GM21515 (cell line): ENCODE data around the gene CATSPERB.
"Not testable (repeated sequence)": the region's sequence is repeated elsewhere in the genome, so short reads cannot be mapped to it uniquely, and the experiment has no call there.

Experiments
- ATAC-seq: cut with Tn5 transposase; IDR thresholded peaks from one replicate; pipeline ENCODE4 v1.9.1; 2021; ENCODE audit not compliant: unreplicated experiment

The CATSPERB gene

GRCh38 chr14:91674911-91675310, 57.0 kb downstream of the CATSPERB start:
- no peak for ATAC-seq

GRCh38 chr14:91669867-91670266, 62.0 kb downstream of the CATSPERB start:
- no peak for ATAC-seq

- not testable (repeated sequence) for ATAC-seq
Observed at GRCh38 chr14:91667101-91667500, 64.8 kb downstream of the CATSPERB start.

- no peak for ATAC-seq
Observed at GRCh38 chr14:91660790-91661189, 71.1 kb downstream of the CATSPERB start.

- ATAC-seq = no peak
Observed at GRCh38 chr14:91654836-91655235, 77.0 kb downstream of the CATSPERB start.

- no peak for ATAC-seq
Observed at GRCh38 chr14:91653451-91653850, 78.4 kb downstream of the CATSPERB start.

GRCh38 chr14:91649930-91650329, 82.0 kb downstream of the CATSPERB start:
- ATAC-seq = no peak

GRCh38 chr14:91647856-91648255, 84.0 kb downstream of the CATSPERB start:
- ATAC-seq = no peak

GRCh38 chr14:91636604-91637003, 95.3 kb downstream of the CATSPERB start:
- no peak for ATAC-seq

- ATAC-seq = no peak
Observed at GRCh38 chr14:91624757-91625156, 107.1 kb downstream of the CATSPERB start.

GRCh38 chr14:91614187-91614586, 117.7 kb downstream of the CATSPERB start:
- ATAC-seq = no peak

GRCh38 chr14:91613459-91614112, 118.3 kb downstream of the CATSPERB start:
- no peak for ATAC-seq

- ATAC-seq = no peak
Observed at GRCh38 chr14:91611528-91611927, 120.4 kb downstream of the CATSPERB start.

GRCh38 chr14:91609161-91609560, 122.7 kb downstream of the CATSPERB start:
- no peak for ATAC-seq

- no peak for ATAC-seq
Observed at GRCh38 chr14:91607322-91608047, 124.4 kb downstream of the CATSPERB start.

GRCh38 chr14:91606851-91607250, 125.0 kb downstream of the CATSPERB start:
- ATAC-seq = no peak

- not testable (repeated sequence) for ATAC-seq
Observed at GRCh38 chr14:91604611-91605010, 127.3 kb downstream of the CATSPERB start.

- ATAC-seq = no peak
Observed at GRCh38 chr14:91599994-91600393, 131.9 kb downstream of the CATSPERB start.

GRCh38 chr14:91595736-91596135, 136.2 kb downstream of the CATSPERB start:
- no peak for ATAC-seq

GRCh38 chr14:91593957-91594356, 137.9 kb downstream of the CATSPERB start:
- not testable (repeated sequence) for ATAC-seq

GRCh38 chr14:91586410-91586809, 145.5 kb downstream of the CATSPERB start:
- no peak for ATAC-seq

- no peak for ATAC-seq
Observed at GRCh38 chr14:91585856-91586255, 146.0 kb downstream of the CATSPERB start.

- ATAC-seq = no peak
Observed at GRCh38 chr14:91582761-91583160, 149.1 kb downstream of the CATSPERB start.
